Fibroblast of upper back skin (primary cell): ENCODE results near the gene UBA6.

Experiments used
- DNase-seq: peaks from one replicate; pipeline ENCODE4 v3.0.0-alpha.2; 2013

The UBA6 gene

DNA sequence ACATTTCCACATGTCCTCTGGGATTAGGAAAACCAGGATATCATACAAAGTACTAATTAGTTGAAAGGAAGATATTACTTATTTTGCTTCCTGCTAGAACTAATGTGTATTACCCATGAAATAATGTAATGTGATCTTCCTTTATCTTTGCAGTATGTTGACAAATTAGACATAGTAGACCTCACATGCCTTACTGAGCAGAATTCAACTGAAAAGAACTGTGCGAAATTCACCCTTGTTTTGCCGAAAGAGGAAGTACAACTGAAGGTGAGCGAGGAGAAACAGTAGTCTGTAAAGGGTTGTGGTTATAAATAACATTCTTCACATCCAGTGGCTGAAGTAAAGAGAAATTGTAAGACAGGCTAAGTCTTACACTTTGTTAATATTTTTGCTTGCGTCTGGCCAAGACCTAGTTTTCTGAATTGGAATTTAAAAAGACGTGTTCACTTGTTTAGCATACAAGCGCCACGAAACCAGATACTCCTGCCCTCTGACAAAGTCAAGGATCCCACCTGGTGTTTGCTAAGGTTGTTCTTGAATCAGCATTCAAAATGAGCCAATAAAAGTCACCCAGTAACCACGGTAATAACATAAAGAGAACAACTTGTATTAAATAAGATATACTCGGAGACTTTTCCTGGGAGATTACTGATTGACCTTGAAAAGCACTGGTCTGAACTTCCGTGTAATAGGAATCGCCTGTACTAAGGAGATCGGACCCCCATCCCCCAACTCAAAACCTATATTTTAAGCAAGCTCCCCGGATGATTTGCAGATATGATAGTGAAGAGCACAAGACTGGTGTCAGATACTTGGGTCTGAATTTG is 125.5 kb downstream of the UBA6 start:
- DNase-seq = no peak

DNA sequence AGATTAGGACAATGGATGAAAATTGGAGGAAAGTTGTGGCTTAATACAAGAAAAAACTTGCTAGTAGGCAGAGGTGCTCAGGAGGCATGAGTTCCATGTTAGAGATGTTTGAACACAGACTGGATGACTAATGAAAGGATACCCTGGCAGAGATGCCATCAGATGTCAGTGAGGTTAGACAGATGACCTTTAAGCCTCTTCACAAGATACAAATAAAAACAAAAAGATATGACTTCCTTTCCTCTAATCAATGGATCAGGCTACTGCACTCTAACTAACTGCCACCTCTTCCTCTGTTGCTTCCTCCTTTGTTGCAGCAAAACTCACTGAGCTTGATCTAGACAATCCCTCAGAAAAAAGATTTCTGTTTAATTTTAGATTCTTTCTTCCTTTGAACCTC is 127.8 kb downstream of the UBA6 start:
- no peak for DNase-seq

DNA sequence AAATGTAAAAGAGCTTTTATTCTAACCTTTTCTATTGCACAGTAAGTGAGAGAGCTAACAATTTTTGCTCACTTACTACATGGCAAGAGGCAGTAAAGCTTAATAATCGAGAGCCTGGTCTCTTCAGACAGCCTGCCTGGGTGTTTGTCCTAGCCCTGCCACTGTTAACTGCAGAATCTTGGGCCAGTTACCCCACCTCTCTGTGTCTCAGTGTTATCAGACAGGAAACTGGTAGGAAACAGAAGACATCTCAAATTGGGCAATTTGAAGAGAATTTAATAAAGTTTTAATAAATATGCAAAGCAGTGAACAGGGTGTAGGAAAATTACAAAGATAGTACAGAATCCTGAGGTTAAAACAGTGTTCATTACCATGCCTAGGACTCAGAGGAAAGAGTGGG is 129.0 kb downstream of the UBA6 start:
- DNase-seq = no peak

DNA sequence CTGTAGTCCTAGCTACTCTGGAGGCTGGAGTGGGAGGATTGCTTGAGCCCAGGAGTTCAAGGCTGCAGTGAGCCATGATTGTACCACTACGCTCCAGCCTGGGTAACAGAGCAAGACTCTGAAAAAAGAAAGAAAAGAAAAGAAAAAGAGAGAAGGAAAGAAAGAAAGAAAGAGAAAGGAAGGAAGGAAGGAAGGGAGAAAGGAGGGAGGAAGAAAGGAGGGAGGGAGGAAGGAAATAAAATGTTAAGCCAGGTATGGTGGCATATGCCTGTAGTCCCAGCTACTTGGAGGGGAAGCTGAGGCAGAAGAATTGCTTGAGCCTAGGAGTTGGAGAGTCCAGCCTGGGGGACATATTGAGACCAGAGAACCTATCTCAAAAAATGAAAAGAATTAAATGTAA is 130.4 kb downstream of the UBA6 start:
- no peak for DNase-seq

DNA sequence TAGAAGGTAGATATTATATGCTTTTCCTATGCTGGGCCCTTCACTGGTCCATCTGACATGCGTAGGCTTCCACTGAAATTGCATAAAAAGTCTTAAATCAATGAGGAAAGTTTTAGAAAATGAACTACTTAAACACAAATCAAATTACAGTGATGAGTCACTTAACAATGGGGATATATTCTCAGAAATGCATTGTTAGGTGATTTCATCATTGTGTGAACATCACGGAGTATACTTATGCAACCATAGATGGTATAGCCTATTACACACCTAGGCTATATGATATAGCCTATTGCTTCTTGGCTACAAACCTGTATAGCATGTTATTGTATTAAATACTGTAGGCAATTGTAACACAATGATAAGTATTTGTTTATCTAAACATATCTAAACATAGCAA is 132.1 kb downstream of the UBA6 start:
- peak; percentile 56 for DNase-seq

DNA sequence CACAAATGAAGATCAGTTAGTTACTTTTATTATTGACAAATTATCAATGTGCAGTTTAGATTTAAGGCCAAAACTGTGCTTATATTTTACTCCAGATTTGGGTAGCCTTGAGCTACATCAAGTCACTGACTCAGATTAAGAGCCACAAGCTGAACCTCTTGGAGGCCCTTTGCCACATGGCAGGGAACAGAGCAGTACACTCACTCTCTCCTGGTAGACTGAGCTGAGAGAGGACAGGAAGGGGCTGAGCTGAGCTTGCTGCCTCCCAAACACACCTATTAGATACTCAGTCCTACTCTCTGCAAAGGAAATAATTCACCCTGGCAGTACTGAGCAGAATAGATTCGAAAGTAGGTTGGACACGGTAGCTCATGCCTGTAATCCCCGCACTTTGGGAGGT is 134.6 kb downstream of the UBA6 start:
- no peak for DNase-seq

DNA sequence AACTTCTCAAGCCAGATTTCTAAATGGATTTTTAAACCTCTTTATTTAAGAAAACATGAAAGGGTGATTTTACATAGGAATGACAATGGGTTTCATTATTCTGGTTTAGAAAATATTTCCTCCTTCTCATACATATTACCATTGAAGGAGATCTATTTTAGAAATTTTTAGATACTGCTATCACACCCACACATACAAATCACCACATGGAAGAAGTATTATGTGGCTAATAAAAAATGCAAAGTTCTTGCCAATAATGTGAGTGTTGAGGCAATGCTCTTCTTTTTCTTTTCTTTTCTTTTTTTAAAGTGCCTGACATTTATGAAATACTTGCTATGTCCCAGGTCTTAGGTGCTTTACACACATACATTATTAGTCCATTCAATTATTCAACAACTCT is 135.7 kb downstream of the UBA6 start:
- peak; percentile 66 for DNase-seq
